NCI-H1694 treated with DMSO at 0.1 percent for 48 hours (cell line): ENCODE measurements around the gene DNAJC5.
"Not testable (repeated sequence)": the region's sequence is repeated elsewhere in the genome, so short reads cannot be mapped to it uniquely, and the experiment has no call there.

Source experiments
- DNase-seq: peaks from one replicate; lab custom pipeline; 2025; lab: John Stamatoyannopoulos, UW

DNAJC5 gene

GRCh38 chr20:63908008-63908682, 13.2 kb downstream of the DNAJC5 start:
- DNase-seq: no peak

- no peak for DNase-seq
These were observed 16.2 kb downstream of the DNAJC5 start for GRCh38 chr20:63911176-63911575.

- DNase-seq: no peak
These were observed 18.8 kb downstream of the DNAJC5 start for GRCh38 chr20:63913768-63914167.

GRCh38 chr20:63915471-63915870, 20.5 kb downstream of the DNAJC5 start:
- no peak for DNase-seq

- DNase-seq: not testable (repeated sequence)
These were observed 21.5 kb downstream of the DNAJC5 start for GRCh38 chr20:63916371-63916939.

- no peak for DNase-seq
These were observed 22.9 kb downstream of the DNAJC5 start for GRCh38 chr20:63917811-63918210.

- no peak for DNase-seq
These were observed 24.2 kb downstream of the DNAJC5 start for GRCh38 chr20:63919130-63919529.

- no peak for DNase-seq
These were observed 25.3 kb downstream of the DNAJC5 start for GRCh38 chr20:63920226-63920625.

- DNase-seq: no peak
These were observed 28.7 kb downstream of the DNAJC5 start for GRCh38 chr20:63923651-63924050.

DNA sequence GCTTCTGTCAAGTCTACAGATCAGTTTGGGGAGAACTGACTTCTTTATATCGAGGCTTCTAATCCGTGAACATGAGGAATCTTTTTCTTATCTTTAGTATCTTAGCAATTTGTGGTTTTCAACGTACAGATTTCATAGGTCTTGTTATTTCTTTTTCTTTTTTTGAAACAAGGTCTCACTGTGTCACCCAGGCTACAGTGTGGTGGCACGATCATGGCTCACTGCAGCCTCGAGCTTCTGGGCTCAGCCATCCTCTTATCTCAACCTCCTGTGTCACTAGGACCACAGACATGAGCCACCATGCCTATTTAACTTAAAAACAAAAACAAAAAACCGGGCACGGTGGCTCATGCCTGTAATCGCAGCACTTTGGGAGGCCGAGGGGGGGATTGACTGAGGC, 29.3 kb downstream of the DNAJC5 start:
- no peak for DNase-seq

DNA sequence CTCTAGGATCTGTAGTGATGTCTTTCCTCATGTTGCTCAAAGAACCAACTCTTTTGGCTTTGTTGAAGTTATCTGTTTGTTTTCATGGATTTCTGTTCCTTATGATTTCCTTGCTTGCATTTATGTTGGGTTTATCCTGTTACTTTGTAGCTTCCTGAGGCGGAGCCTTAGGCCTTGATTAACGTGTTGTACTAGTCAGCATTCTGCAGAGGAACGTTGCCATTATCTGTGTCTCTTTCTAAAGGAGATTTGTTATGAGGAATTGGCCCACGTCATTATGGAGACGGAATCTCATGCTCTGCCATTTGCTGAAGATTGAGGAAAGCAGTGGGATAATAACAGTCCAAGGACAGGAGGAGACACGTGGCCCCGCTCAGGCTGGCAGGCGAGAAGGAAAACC, 31.4 kb downstream of the DNAJC5 start:
- DNase-seq: no peak

GRCh38 chr20:63929071-63929470, 34.1 kb downstream of the DNAJC5 start:
- no peak for DNase-seq

DNA sequence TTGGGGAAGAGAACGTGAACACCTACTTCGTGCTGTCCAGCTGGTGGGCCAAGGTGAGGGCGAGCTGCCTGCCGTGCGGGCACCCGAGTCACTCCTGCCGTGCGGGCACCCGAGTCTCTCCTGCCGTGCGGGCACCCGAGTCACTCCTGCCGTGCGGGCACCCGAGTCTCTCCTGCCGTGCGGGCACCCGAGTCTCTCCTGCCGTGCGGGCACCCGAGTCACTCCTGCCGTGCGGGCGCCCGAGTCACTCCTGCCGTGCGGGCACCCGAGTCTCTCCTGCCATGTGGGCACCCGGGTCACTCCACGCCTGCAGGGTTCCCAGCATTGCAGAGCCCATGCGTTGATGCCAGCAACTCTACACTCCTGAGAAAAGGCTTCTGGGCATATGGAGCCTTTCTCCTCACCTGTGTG, 34.6 kb downstream of the DNAJC5 start:
- not testable (repeated sequence) for DNase-seq

DNA sequence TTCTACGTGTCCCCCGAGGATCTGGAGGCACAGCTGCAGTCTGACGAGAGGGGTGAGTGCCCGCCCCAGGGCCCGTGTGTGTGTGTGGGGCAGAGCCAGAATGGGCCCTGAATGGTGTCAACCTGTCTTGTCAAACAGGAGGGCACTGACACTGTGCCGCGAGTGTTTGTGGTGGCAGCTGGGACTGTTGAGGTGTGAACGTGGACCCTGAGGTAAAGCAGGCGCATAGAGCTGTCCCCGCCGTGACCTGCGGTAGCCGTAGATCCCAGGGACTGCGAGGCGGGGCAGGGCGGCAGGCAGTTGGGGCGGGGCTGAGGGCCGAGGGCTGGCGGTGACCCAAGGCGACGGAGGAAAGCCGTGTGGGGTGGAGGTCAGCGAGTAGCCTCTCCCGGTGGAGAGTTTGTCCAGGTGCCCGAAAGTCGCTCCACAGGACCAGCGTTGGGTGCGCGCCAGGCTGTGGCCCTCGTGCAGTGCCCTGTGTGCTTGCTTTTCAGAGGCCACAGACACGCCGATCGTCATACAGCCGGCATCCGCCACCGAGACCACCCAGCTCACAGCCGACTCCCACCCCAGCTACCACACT, 36.1 kb downstream of the DNAJC5 start:
- DNase-seq: no peak

GRCh38 chr20:63931735-63932134, 36.8 kb downstream of the DNAJC5 start:
- DNase-seq: no peak

DNA sequence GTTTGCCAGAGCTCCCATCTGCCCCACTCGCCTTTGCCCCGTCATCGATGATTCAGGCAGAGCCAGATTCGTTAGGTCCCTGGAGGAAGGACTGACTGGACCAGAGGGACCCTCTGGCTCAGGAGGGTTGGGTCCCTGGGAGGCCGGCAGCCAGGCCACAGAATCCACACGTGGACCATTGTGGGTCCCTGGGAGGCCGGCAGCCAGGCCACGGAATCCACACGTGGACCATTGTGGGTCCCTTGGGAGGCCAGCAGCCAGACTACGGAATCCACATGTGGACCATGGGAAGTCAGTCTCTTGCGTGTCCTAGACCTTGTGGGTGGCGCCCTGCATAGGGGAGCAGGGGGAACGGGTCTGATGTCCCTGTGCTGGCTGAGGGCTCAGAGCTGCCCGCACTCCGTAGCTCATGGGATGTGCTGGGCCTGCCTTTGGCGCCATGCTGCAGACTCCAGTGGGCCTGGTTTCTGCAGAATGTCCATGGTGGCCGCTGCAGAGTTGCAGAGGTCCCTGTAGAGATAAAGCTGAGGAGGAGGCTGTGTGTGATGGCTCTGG, 37.8 kb downstream of the DNAJC5 start:
- no peak for DNase-seq

DNA sequence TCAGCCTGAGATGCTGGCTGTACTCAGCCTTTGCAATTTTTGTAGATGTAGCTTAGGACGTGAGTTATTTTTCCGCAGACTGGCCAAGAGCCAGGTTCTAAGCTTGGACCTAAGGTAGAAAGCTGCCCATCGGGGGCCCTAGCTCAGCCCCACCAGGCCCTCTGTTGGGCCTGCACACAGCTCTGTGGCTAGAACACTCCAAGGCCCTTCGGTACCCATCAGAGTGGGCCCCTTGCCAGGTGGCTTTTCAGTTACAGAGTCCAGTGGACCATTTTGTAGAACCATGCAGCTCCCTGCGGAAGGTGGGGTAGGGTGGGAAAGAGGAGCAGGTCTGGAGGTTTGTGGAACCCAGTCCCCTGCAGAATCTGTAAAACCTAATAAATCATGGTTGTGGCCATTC, 38.7 kb downstream of the DNAJC5 start:
- DNase-seq: no peak

DNA sequence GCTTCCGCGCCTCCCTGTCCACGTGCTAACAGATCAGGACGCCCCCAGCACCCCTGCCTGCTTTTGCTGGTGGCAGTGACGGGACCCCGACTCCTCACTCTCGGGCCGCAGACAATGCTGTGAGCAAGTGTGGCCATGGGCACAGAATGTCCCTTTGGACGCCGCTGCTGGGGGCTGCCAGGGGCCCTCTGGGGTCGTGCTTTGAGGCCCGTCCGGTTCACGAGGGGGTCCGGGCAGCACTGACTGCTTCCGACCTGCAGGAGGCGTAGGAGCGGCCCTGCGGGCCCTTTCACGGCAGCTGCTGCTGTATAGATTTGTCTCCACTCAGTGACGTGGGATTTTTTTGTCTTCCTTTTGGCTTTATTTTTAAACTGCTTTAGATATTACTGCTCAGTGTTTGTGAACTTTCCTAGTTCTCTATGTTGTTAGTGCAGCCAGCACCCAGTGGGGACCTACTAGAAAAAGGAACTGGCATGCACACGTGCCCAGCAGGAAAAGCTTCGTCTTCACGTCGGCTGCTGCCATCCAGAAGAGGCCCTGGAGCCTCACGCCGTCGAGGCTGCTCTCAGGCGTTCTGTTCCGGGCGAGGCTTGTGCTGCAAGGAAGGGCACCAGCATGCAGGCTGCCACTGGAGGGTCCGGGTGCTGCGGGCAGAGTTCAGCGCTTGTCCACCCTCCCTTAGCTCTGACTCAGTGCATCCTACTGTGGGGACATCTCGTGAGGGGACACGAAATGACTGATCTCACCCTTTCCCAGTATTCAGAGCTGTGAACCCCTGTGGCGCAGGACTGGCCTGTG, 39.5 kb downstream of the DNAJC5 start:
- DNase-seq: no peak

DNA sequence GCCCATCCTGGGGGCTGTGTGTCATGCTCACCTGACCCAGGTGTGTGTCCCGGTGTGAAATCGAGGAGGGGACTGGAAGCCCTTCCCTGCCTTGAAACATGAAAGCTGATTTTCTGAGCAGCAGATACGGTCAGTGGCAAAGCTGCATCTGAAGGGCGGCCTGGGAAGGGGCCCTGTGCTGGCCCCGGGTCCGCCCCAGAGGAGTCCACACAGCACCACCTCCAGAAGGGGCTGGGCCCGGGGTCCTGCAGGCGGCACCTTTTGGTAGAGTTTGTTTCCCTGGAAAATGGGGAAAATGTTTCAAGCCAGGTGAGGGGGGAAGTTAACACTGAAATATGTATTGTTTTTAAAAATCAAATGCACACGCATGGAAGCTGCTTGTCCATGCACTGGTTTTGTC, 40.5 kb downstream of the DNAJC5 start:
- no peak for DNase-seq

DNA sequence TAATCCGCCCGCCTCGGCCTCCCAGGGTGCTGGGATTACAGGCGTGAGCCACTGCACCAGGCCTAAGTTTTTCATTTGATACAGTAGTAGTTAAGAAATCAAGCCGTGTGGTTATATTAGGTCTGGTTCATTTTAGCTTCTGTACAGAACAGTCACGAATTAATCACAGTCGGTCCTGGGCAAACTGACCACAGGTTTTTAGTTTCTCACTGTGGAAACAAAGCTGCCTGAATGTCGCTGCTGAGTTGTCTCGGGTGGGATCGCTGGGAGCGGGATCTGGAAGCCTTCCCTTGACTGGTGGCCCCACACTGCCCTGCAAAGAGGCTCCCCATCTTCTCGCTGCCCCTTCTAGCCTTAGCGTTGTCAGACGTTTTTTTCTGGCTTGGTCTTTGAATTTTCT, 42.7 kb downstream of the DNAJC5 start:
- DNase-seq: no peak

- no peak for DNase-seq
These were observed 44.4 kb downstream of the DNAJC5 start for GRCh38 chr20:63939061-63939935.

DNA sequence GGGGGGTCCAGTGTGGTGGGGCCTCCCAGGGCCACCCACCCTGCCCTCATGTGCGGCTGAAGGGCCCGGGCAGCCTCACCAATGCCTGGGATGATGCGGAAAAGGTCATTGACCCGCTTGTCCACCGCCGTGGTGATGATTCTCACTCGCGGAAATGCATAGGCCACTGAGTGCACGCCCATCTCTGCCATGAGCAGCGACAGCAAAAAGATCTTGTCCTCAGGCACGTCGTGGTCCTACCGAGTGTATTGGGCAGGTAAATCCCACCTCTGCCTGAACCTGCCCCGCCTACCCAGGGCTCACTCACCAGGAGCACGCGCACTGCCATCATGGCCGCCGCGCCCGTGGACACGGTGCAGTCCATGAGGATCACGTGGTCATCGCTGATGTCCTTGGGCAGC, 45.1 kb downstream of the DNAJC5 start:
- no peak for DNase-seq
